Ureter (tissue), 1 donor: ENCODE data around the gene ZBTB40. TPM values are rescaled to one million over a fixed set of nuclear protein-coding genes. Genes with fewer than 3 reads are reported as not detected.

ENCODE experiments used
- DNase-seq: peaks from one replicate; pipeline ENCODE4 v3.0.0-alpha.2; 2020; ENCODE audit warnings: low spot score
- total RNA-seq: library from RNA; stranded (reverse); gene quantifications from one replicate; pipeline ENCODE4 v1.2.4, GENCODE V29; 2023
- donor health status: DM: yes; HTN: yes; CAD: no.

Gene ZBTB40
- total RNA-seq, 1 donor from 2014 or later: 22.4 TPM

GRCh38 chr1:22557341-22557950 is 105.8 kb downstream of the ZBTB40 start:
- DNase-seq: no peak

GRCh38 chr1:22562584-22563583 is 111.2 kb downstream of the ZBTB40 start, which contains the start of gene EPHA8:
Gene EPHA8, plus strand, starts transcription at chr1:22563489. Its CDS starts 147 bp downstream, at chr1:22563636.
- no peak for DNase-seq

GRCh38 chr1:22563671-22564602 is 112.3 kb downstream of the ZBTB40 start:
- no peak for DNase-seq

GRCh38 chr1:22566161-22566560 is 114.5 kb downstream of the ZBTB40 start:
- no peak for DNase-seq

- DNase-seq: no peak
These were observed 115.5 kb downstream of the ZBTB40 start for GRCh38 chr1:22567197-22567596.

- DNase-seq: no peak
These were observed 116.3 kb downstream of the ZBTB40 start for GRCh38 chr1:22567994-22568393.

- no peak for DNase-seq
These were observed 117.6 kb downstream of the ZBTB40 start for GRCh38 chr1:22569269-22569668.

- DNase-seq: no peak
These were observed 118.7 kb downstream of the ZBTB40 start for GRCh38 chr1:22570140-22570909.

GRCh38 chr1:22572818-22573217 is 121.2 kb downstream of the ZBTB40 start:
- no peak for DNase-seq

GRCh38 chr1:22573237-22573636 is 121.6 kb downstream of the ZBTB40 start:
- DNase-seq: no peak

GRCh38 chr1:22575532-22576149 is 124.0 kb downstream of the ZBTB40 start:
- no peak for DNase-seq

GRCh38 chr1:22576150-22576544 is 124.5 kb downstream of the ZBTB40 start:
- no peak for DNase-seq

GRCh38 chr1:22576617-22577016 is 125.0 kb downstream of the ZBTB40 start:
- DNase-seq: no peak

- DNase-seq: no peak
These were observed 127.2 kb downstream of the ZBTB40 start for GRCh38 chr1:22578732-22579361.

- no peak for DNase-seq
These were observed 128.0 kb downstream of the ZBTB40 start for GRCh38 chr1:22579541-22580155.
